ENCODE results near the gene MYOC. TPM values are rescaled to one million over a fixed set of nuclear protein-coding genes. Genes with fewer than 3 reads are reported as not detected.
"Not testable (repeated sequence)": the region's sequence is repeated elsewhere in the genome, so short reads cannot be mapped to it uniquely, and the experiment has no call there.

MYOC gene
- polyA plus RNA-seq (2013), result 0.16 TPM

DNA sequence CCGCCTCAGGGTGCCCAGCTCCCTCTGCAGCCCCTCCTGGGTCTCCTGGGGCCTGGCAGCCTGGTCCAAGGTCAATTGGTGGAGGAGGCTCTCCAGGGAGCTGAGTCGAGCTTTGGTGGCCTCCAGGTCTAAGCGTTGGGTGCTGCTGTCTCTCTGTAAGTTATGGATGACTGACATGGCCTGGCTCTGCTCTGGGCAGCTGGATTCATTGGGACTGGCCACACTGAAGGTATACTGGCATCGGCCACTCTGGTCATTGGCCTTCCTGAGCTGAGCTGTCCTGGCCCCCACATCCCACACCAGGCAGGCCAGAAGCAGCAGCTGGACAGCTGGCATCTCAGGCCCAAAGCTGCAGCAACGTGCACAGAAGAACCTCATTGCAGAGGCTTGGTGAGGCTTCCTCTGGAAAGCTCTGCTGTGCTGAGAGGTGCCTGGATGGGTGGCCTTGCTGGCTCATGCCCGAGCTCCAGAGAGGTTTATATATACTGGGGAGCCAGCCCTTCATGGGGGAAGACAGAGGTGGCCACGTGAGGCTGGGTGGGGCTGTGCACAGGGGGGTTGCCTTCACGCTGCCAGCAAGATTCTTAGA is at the start of gene MYOC:
TSS of gene MYOC (minus strand) at position 455 of the 589 bp plus-strand sequence. CDS start at position 378, 77 bp downstream.
- ChIA-PET POLR2A (no interaction called here), CTCF (interaction anchor here (1.1 to 1.6 kb wide), 5 partner anchors 10 to 332 kb away, joined by 3 to 4 read pairs (median 3); no protein-coding TSS in a partner anchor)
- WGBS (ENCODE audit: insufficient coverage), result 85% methylated on average over 6 of the region's 8 CpGs
- DNase-seq, result no peak
- Histone ChIP-seq H3K36me3 (ENCODE audit: control insufficient read depth in 4 of 4, insufficient read depth in 4 of 4, low read length in 3 of 4) (no peaks in the 10 kb centered on the region), H3K27me3 (replicated peaks in 2 of 5; ENCODE audit: control insufficient read depth in 4 of 5, insufficient read depth in 5 of 5, low read length in 4 of 5) (peaks cover 0 to 2% (median 0%) of the 10 kb centered on the region in 5 experiments), H3K4me1 (ENCODE audit: control extremely low read depth in 1 of 4, control insufficient read depth in 4 of 4, insufficient read depth in 4 of 4, low read length in 3 of 4) (peaks cover 0 to 15% (median 9%) of the 10 kb centered on the region in 4 experiments), H3K9me3 (ENCODE audit: control extremely low read depth in 1 of 5, control insufficient read depth in 4 of 5, insufficient read depth in 2 of 5, low read depth in 1 of 5, low read length in 4 of 5) (no peaks in the 10 kb centered on the region), H3K4me3 (ENCODE audit: control insufficient read depth in 1 of 7, extremely low read depth in 1 of 7, insufficient read depth in 4 of 7, low read depth in 2 of 7, low read length in 6 of 7) (no peak within 1 kb of the TSS), H3K27ac (ENCODE audit: insufficient read depth in 1 of 2, low read depth in 1 of 2, low read length in 2 of 2, poor library complexity in 1 of 2, severe bottlenecking in 2 of 2) (no peak within 1 kb of the TSS)

DNA sequence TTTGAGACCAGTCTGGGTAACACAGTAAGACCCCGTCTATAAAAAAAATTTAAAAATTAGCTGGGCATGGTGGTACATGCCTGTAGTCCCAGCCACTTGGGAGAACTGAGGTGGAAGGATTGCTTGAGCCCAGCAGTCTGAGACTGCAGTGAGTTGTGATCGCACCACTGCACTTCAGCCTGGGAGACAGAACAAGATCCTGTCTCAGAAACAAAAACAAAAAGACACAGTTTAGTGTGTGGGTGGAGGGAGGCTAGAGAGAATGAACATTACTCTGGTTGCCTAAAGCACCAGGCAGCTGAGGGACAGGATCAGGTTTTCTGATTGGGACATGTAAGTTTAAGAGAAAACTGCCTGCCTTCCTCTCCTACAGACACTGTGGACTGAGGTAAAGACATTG is 47.0 kb upstream of the MYOC start:
- H3K4me3 ChIP-seq (ENCODE audit: control insufficient read depth in 1 of 7, extremely low read depth in 1 of 7, insufficient read depth in 4 of 7, low read depth in 2 of 7, low read length in 6 of 7), result no peak overlapping the region
- WGBS (ENCODE audit: insufficient coverage), result 100% methylated on average over 1 of the region's 2 CpGs
- CTCF ChIA-PET, result interaction anchor here (1.2 kb wide), 1 partner anchor 14 kb away, joined by 3 read pairs; no protein-coding TSS in a partner anchor

GRCh38 chr1:171695772-171696171 is 43.3 kb upstream of the MYOC start:
- H3K9me3 ChIP-seq (ENCODE audit: control extremely low read depth in 1 of 5, control insufficient read depth in 4 of 5, insufficient read depth in 2 of 5, low read depth in 1 of 5, low read length in 4 of 5); H3K27ac ChIP-seq (ENCODE audit: insufficient read depth in 1 of 2, low read depth in 1 of 2, low read length in 2 of 2, poor library complexity in 1 of 2, severe bottlenecking in 2 of 2); CTCF ChIA-PET; H3K36me3 ChIP-seq (ENCODE audit: control insufficient read depth in 4 of 4, insufficient read depth in 4 of 4, low read length in 3 of 4); H3K27me3 ChIP-seq (replicated peaks in 2 of 5; ENCODE audit: control insufficient read depth in 4 of 5, insufficient read depth in 5 of 5, low read length in 4 of 5); H3K4me1 ChIP-seq (ENCODE audit: control extremely low read depth in 1 of 4, control insufficient read depth in 4 of 4, insufficient read depth in 4 of 4, low read length in 3 of 4); DNase-seq; H3K4me3 ChIP-seq (ENCODE audit: control insufficient read depth in 1 of 7, extremely low read depth in 1 of 7, insufficient read depth in 4 of 7, low read depth in 2 of 7, low read length in 6 of 7); POLR2A ChIA-PET: not testable (repeated sequence)
- 96% methylated on average over 4 of the region's 14 CpGs for WGBS (ENCODE audit: insufficient coverage)

More for the DNA sequence above, 47.0 kb upstream of the MYOC start:
- POLR2A ChIA-PET, result no interaction called here
- no peaks in the 10 kb centered on the region for H3K27me3 ChIP-seq (replicated peaks in 2 of 5; ENCODE audit: control insufficient read depth in 4 of 5, insufficient read depth in 5 of 5, low read length in 4 of 5)
- H3K4me1 ChIP-seq (ENCODE audit: control extremely low read depth in 1 of 4, control insufficient read depth in 4 of 4, insufficient read depth in 4 of 4, low read length in 3 of 4), result no peaks in the 10 kb centered on the region
- H3K27ac ChIP-seq (ENCODE audit: insufficient read depth in 1 of 2, low read depth in 1 of 2, low read length in 2 of 2, poor library complexity in 1 of 2, severe bottlenecking in 2 of 2), result no peak overlapping the region
- DNase-seq, result no peak
- peaks cover 0 to 3% (median 0%) of the 10 kb centered on the region in 5 experiments for H3K9me3 ChIP-seq (ENCODE audit: control extremely low read depth in 1 of 5, control insufficient read depth in 4 of 5, insufficient read depth in 2 of 5, low read depth in 1 of 5, low read length in 4 of 5)
- peaks cover 0 to 14% (median 2%) of the 10 kb centered on the region in 4 experiments for H3K36me3 ChIP-seq (ENCODE audit: control insufficient read depth in 4 of 4, insufficient read depth in 4 of 4, low read length in 3 of 4)

GRCh38 chr1:171693541-171693940 is 41.1 kb upstream of the MYOC start:
- H3K36me3 ChIP-seq (ENCODE audit: control insufficient read depth in 4 of 4, insufficient read depth in 4 of 4, low read length in 3 of 4); H3K9me3 ChIP-seq (ENCODE audit: control extremely low read depth in 1 of 5, control insufficient read depth in 4 of 5, insufficient read depth in 2 of 5, low read depth in 1 of 5, low read length in 4 of 5); H3K4me1 ChIP-seq (ENCODE audit: control extremely low read depth in 1 of 4, control insufficient read depth in 4 of 4, insufficient read depth in 4 of 4, low read length in 3 of 4); H3K27me3 ChIP-seq (replicated peaks in 2 of 5; ENCODE audit: control insufficient read depth in 4 of 5, insufficient read depth in 5 of 5, low read length in 4 of 5); POLR2A ChIA-PET; H3K27ac ChIP-seq (ENCODE audit: insufficient read depth in 1 of 2, low read depth in 1 of 2, low read length in 2 of 2, poor library complexity in 1 of 2, severe bottlenecking in 2 of 2); DNase-seq; CTCF ChIA-PET; H3K4me3 ChIP-seq (ENCODE audit: control insufficient read depth in 1 of 7, extremely low read depth in 1 of 7, insufficient read depth in 4 of 7, low read depth in 2 of 7, low read length in 6 of 7): not testable (repeated sequence)
- no CpG with 5 or more reads among the region's 23 CpGs for WGBS (ENCODE audit: insufficient coverage)

DNA sequence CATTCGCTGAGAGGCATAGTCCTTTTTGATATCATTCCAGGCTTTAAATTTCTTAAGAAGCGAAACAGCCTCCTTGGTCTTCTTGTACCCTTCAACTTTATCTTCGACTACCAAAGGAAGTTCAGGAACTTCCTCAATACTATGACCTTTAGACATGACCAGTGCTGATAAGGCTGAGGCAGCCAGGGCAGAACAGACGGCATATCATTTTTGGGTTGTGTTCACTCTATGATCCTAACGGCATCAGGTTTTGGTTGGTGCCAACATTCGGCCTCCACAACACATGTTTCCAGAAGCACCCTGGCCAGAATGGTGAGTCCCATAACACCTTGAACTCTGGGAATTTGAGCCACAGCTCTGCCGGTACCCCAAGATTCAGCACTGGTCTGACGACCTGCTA is 31.4 kb upstream of the MYOC start:
- ChIA-PET CTCF (interaction anchor here (1.3 kb wide), 1 partner anchor 39 kb away, joined by 4 read pairs; no protein-coding TSS in a partner anchor), POLR2A (no interaction called here)
- peak; percentile 41 to 80 (median 56) for DNase-seq

GRCh38 chr1:171680339-171680738 is 27.9 kb upstream of the MYOC start:
- H3K9me3 ChIP-seq (ENCODE audit: control extremely low read depth in 1 of 5, control insufficient read depth in 4 of 5, insufficient read depth in 2 of 5, low read depth in 1 of 5, low read length in 4 of 5), result no peaks in the 10 kb centered on the region
- POLR2A ChIA-PET, result no interaction called here
- no peak overlapping the region for H3K4me3 ChIP-seq (ENCODE audit: control insufficient read depth in 1 of 7, extremely low read depth in 1 of 7, insufficient read depth in 4 of 7, low read depth in 2 of 7, low read length in 6 of 7)
- CTCF ChIA-PET, result no interaction called here
- H3K27me3 ChIP-seq (replicated peaks in 2 of 5; ENCODE audit: control insufficient read depth in 4 of 5, insufficient read depth in 5 of 5, low read length in 4 of 5), result no peaks in the 10 kb centered on the region
- H3K4me1 ChIP-seq (ENCODE audit: control extremely low read depth in 1 of 4, control insufficient read depth in 4 of 4, insufficient read depth in 4 of 4, low read length in 3 of 4), result peaks cover 0 to 4% (median 1%) of the 10 kb centered on the region in 4 experiments
- no peaks in the 10 kb centered on the region for H3K36me3 ChIP-seq (ENCODE audit: control insufficient read depth in 4 of 4, insufficient read depth in 4 of 4, low read length in 3 of 4)
- no peak overlapping the region for H3K27ac ChIP-seq (ENCODE audit: insufficient read depth in 1 of 2, low read depth in 1 of 2, low read length in 2 of 2, poor library complexity in 1 of 2, severe bottlenecking in 2 of 2)
- 100% methylated on average over 2 of the region's 3 CpGs for WGBS (ENCODE audit: insufficient coverage)
- no peak for DNase-seq

More for the DNA sequence above, 31.4 kb upstream of the MYOC start:
- Histone ChIP-seq H3K36me3 (ENCODE audit: control insufficient read depth in 4 of 4, insufficient read depth in 4 of 4, low read length in 3 of 4) (no peaks in the 10 kb centered on the region), H3K9me3 (ENCODE audit: control extremely low read depth in 1 of 5, control insufficient read depth in 4 of 5, insufficient read depth in 2 of 5, low read depth in 1 of 5, low read length in 4 of 5) (no peaks in the 10 kb centered on the region), H3K4me3 (ENCODE audit: control insufficient read depth in 1 of 7, extremely low read depth in 1 of 7, insufficient read depth in 4 of 7, low read depth in 2 of 7, low read length in 6 of 7) (no peak overlapping the region), H3K27me3 (replicated peaks in 2 of 5; ENCODE audit: control insufficient read depth in 4 of 5, insufficient read depth in 5 of 5, low read length in 4 of 5) (no peaks in the 10 kb centered on the region), H3K27ac (ENCODE audit: insufficient read depth in 1 of 2, low read depth in 1 of 2, low read length in 2 of 2, poor library complexity in 1 of 2, severe bottlenecking in 2 of 2) (no peak overlapping the region), H3K4me1 (ENCODE audit: control extremely low read depth in 1 of 4, control insufficient read depth in 4 of 4, insufficient read depth in 4 of 4, low read length in 3 of 4) (peaks cover 0 to 4% (median 1%) of the 10 kb centered on the region in 4 experiments)
- WGBS (ENCODE audit: insufficient coverage), result 31% methylated on average over 5 of the region's 8 CpGs

DNA sequence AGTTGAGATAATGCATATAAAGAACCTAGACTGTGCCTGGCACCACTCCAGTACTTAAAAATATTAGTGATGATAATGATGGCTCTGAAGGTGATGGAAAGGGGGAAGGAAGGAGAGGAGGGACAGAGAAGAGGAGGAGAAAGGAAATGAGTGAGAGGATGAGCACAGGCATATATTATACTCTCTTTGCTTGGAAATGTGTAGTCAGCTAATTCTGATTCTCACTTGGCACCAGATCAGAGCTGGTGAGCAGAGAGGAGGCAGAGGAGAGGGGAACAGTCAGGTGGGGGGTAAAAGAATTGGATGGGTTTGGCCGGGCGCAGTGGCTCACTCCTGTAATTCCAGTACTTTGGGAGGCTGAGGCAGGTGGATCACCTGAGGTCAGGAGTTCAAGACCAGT is 24.3 kb upstream of the MYOC start:
- WGBS (ENCODE audit: insufficient coverage), result no CpG with 5 or more reads among the region's 2 CpGs
- POLR2A ChIA-PET, result no interaction called here
- CTCF ChIA-PET, result no interaction called here
- no peaks in the 10 kb centered on the region for H3K9me3 ChIP-seq (ENCODE audit: control extremely low read depth in 1 of 5, control insufficient read depth in 4 of 5, insufficient read depth in 2 of 5, low read depth in 1 of 5, low read length in 4 of 5)
- DNase-seq, result no peak
- no peaks in the 10 kb centered on the region for H3K4me1 ChIP-seq (ENCODE audit: control extremely low read depth in 1 of 4, control insufficient read depth in 4 of 4, insufficient read depth in 4 of 4, low read length in 3 of 4)
- no peak overlapping the region for H3K4me3 ChIP-seq (ENCODE audit: control insufficient read depth in 1 of 7, extremely low read depth in 1 of 7, insufficient read depth in 4 of 7, low read depth in 2 of 7, low read length in 6 of 7)
- no peak overlapping the region for H3K27ac ChIP-seq (ENCODE audit: insufficient read depth in 1 of 2, low read depth in 1 of 2, low read length in 2 of 2, poor library complexity in 1 of 2, severe bottlenecking in 2 of 2)
- no peaks in the 10 kb centered on the region for H3K27me3 ChIP-seq (replicated peaks in 2 of 5; ENCODE audit: control insufficient read depth in 4 of 5, insufficient read depth in 5 of 5, low read length in 4 of 5)
- no peaks in the 10 kb centered on the region for H3K36me3 ChIP-seq (ENCODE audit: control insufficient read depth in 4 of 4, insufficient read depth in 4 of 4, low read length in 3 of 4)

All from common myeloid progenitor, CD34-positive (primary cell).